K562 (cell line): ENCODE measurements around the gene IL26. TPM values are rescaled to one million over a fixed set of nuclear protein-coding genes. Genes with fewer than 3 reads are reported as not detected.

Experiments
- ATAC-seq: fragments of 200-7000 bp; cut with Tn5 transposase; 3 replicates; pipeline ENCODE4 v1.9.1; 2020; ENCODE audit warnings: moderate library complexity
- BruUV-seq: library from RNA; stranded (reverse); fragments of 400-500 nt; replicated peaks from 2 replicates; lab custom pipeline; 2021; lab: Mats Ljungman, UMichigan
- CTCF ChIA-PET: fragments of 300-600 bp; formaldehyde crosslinking; extraction: SDS; loops from one replicate; lab custom pipeline; 2021; ENCODE audit warnings: low intra/inter-chr PET ratio; lab: Yijun Ruan, JAX
- POLR2A ChIA-PET: fragments of 300-600, 350-650 bp; sonication (Branson Sonifier 250); formaldehyde crosslinking; extraction: SDS; loops from one replicate; lab custom pipeline; 2021; ENCODE audit warnings: antibody characterized with exemption, inconsistent platforms; lab: Yijun Ruan, JAX
- DNase-seq, 4 experiments: peaks; one replicate each; pipeline versions ENCODE4 v3.0.0 to v3.0.0-alpha.2; 2011 to 2018; ENCODE audit warnings: low spot score in 3 of 4, mixed read lengths in 3 of 4; ENCODE audit errors: extremely low read depth in 1 of 4
- FAIRE-seq: peaks from 2 replicates; lab custom pipeline; 2011; peaks lifted over from hg19 to GRCh38; lab: Jason Lieb, UNC
- H2AFZ ChIP-seq: 2 replicates; pipeline ENCODE4 v1.6.0; 2011; ENCODE audit warnings: low read depth, low read length, control low read depth, inconsistent platforms
- H3K27ac ChIP-seq: fragments of 200-600 bp; 3 replicates; pipeline ENCODE4 v1.8.0; 2011; ENCODE audit warnings: low read depth, mild to moderate bottlenecking, control low read depth, inconsistent platforms, low read length, moderate library complexity, mixed read lengths; ENCODE audit errors: extremely low read depth
- H3K27me3 ChIP-seq, 2 experiments: fragments of 300-600 bp in 1 of 2; 2 replicates in 1 of 2; 3 replicates in 1 of 2; pipeline versions ENCODE4 v1.6.0 to v1.8.0; 2011; ENCODE audit warnings: inconsistent platforms in 2 of 2, low read length in 2 of 2, mild to moderate bottlenecking in 1 of 2, mixed read lengths in 1 of 2, moderate library complexity in 1 of 2; ENCODE audit not compliant: control insufficient read depth in 2 of 2, insufficient read depth in 2 of 2
- H3K36me3 ChIP-seq: fragments of 300-600 bp; 3 replicates; pipeline ENCODE4 v1.8.0; 2011; ENCODE audit warnings: mild to moderate bottlenecking, low read length, inconsistent platforms; ENCODE audit not compliant: control insufficient read depth, insufficient read depth
- H3K4me1 ChIP-seq, 2 experiments: fragments of 200-600 bp in 1 of 2; replicated peaks in 1 of 2; 2 replicates in 1 of 2; 3 replicates in 1 of 2; pipeline versions ENCODE4 v1.5.1 to v1.8.0; 2011; ENCODE audit warnings: inconsistent platforms in 2 of 2, low read length in 2 of 2, mild to moderate bottlenecking in 1 of 2, mixed read lengths in 1 of 2, moderate library complexity in 1 of 2; ENCODE audit not compliant: control insufficient read depth in 2 of 2, insufficient read depth in 2 of 2
- H3K4me2 ChIP-seq: 2 replicates; pipeline ENCODE4 v1.6.1; 2011; ENCODE audit warnings: low read length, control low read depth, inconsistent platforms, mixed read lengths; ENCODE audit not compliant: insufficient read depth
- H3K4me3 ChIP-seq: fragments of 200-600 bp; sonication (generic), shearing (Covaris generic); 2 replicates; pipeline ENCODE4 v1.5.1; 2016; ENCODE audit warnings: control low read depth, inconsistent platforms
- H3K79me2 ChIP-seq: fragments of 200-600 bp; 3 replicates; pipeline ENCODE4 v1.8.0; 2011; ENCODE audit warnings: low read length, inconsistent platforms; ENCODE audit not compliant: control insufficient read depth, insufficient read depth
- H3K9ac ChIP-seq, 2 experiments: 2 replicates each; pipeline versions ENCODE4 v1.6.0 to v1.6.1; 2011; ENCODE audit warnings: low read depth in 2 of 2, low read length in 2 of 2, control low read depth in 1 of 2, inconsistent platforms in 1 of 2, mild to moderate bottlenecking in 1 of 2, mixed read lengths in 1 of 2; ENCODE audit not compliant: insufficient read depth in 1 of 2
- H3K9me1 ChIP-seq: one replicate; pipeline ENCODE4 v1.6.0; 2011; ENCODE audit warnings: inconsistent platforms, mild to moderate bottlenecking, low read length, moderate library complexity; ENCODE audit not compliant: control insufficient read depth, insufficient read depth
- H3K9me3 ChIP-seq: replicated peaks from 2 replicates; pipeline ENCODE4 v1.5.1; 2011; ENCODE audit warnings: low read depth, low read length, inconsistent platforms; ENCODE audit not compliant: control insufficient read depth, insufficient read depth
- H4K20me1 ChIP-seq: replicated peaks from 2 replicates; pipeline ENCODE4 v1.6.1; 2011; ENCODE audit warnings: low read length, inconsistent platforms, mixed read lengths; ENCODE audit not compliant: control insufficient read depth, insufficient read depth
- ATF3 ChIP-seq, 2 experiments: fragments of 450-650 bp in 1 of 2; sonication (generic) in 1 of 2; formaldehyde crosslinking in 1 of 2; IDR thresholded peaks in 1 of 2; conservative IDR thresholded peaks in 1 of 2; 2 replicates each; pipeline versions ENCODE4 v1.6.1 to v1.8.1; 2016 to 2023; ENCODE audit warnings: mild to moderate bottlenecking in 2 of 2, moderate library complexity in 2 of 2, inconsistent platforms in 1 of 2, missing genetic modification reagents in 1 of 2
- FOSL1 ChIP-seq: fragments of 200-800 bp; sonication (Bioruptor generic); conservative IDR thresholded peaks from 2 replicates; pipeline ENCODE4 v1.6.1; 2016; ENCODE audit warnings: missing genetic modification characterization, missing compliant biosample characterization
- GABPB2 ChIP-seq: fragments of 250-450 bp; sonication (Bioruptor Pico); conservative IDR thresholded peaks from 2 replicates; pipeline ENCODE4 v1.5.1; 2021; ENCODE audit warnings: mild to moderate bottlenecking
- JUND ChIP-seq, 2 experiments: IDR thresholded peaks; 2 replicates in 1 of 2; 3 replicates in 1 of 2; pipeline ENCODE4 v1.6.1; 2011; ENCODE audit warnings: borderline replicate concordance in 2 of 2, low read depth in 2 of 2, low read length in 2 of 2, improper control_type of control experiment in 1 of 2, missing biosample characterization in 1 of 2, missing genetic modification characterization in 1 of 2, missing genetic modification reagents in 1 of 2
- TSHZ1 ChIP-seq: fragments of 250-450 bp; sonication (Bioruptor Pico); IDR thresholded peaks from 2 replicates; pipeline ENCODE4 v1.4.0; 2020; ENCODE audit warnings: mild to moderate bottlenecking, moderate library complexity
- WGBS: fragments of 100-300 bp; shearing (Covaris generic); methylation state at CpG from one replicate; pipeline ENCODE4 v1.1.6; 2016; ENCODE audit warnings: low coverage, mixed read lengths; ENCODE audit not compliant: insufficient coverage; ENCODE audit errors: missing lambda C conversion rate; 5-methylcytosine and 5-hydroxymethylcytosine counted together
- in situ Hi-C: fragments of 300-500 bp; cut with MboI; formaldehyde crosslinking; loops from 4 replicates; pipeline ENCODE4 v1.15.0; 2018; ENCODE audit warnings: inconsistent platforms, mixed read lengths
- intact Hi-C: fragments of 100-400 bp; cut with micrococcal nuclease; formaldehyde crosslinking; loops from 2 replicates; pipeline ENCODE4 v1.14.2; 2022
- polyA plus RNA-seq, 8 experiments: library from polyadenylated mRNA; depleted of rRNA in 4 of 8; stranded (reverse) in 5 of 8; unstranded in 3 of 8; fragments of >200 nt; fragmentation: Nextera tagmentation in 2 of 8; fragmentation: Illumina TruSeq in 1 of 8; extraction: Ambion mirVana in 2 of 8; extraction: Trizol in 1 of 8; gene quantifications; 2 replicates each; pipeline versions ENCODE4 v1.2.1 to v1.2.3, GENCODE V29; 2011 to 2014; ENCODE audit warnings: inconsistent platforms in 1 of 8, missing spikeins in 1 of 8
- total RNA-seq, 7 experiments: library from RNA; depleted of rRNA in 6 of 7; stranded (reverse); fragments of >200 nt in 6 of 7; fragmentation: Illumina TruSeq in 2 of 7; extraction: Trizol in 2 of 7; gene quantifications; 2 replicates each; pipeline versions ENCODE4 v1.2.1 to v1.2.3, GENCODE V29; 2011 to 2021; ENCODE audit warnings: low replicate concordance in 1 of 7

Gene IL26
- total and polyA plus RNA-seq, 9 of the 15 experiments (the other 6 are each of a cell fraction or from before 2014, with no cell fraction given) = not detected

- POLR2A ChIA-PET = interaction anchor here (1.3 kb wide), 1 partner anchor 8 kb away, joined by 6 read pairs; no protein-coding TSS in a partner anchor
- ATAC-seq = no peak
- 0% methylated on average over 4 of the region's 4 CpGs for WGBS
Measured at GRCh38 chr12:68189821-68190242, 35.8 kb downstream of the IL26 start.

More at GRCh38 chr12:68189821-68190242, 35.8 kb downstream of the IL26 start:
- H3K9me1 ChIP-seq = no peaks in the 10 kb centered on the region
- BruUV-seq = no TSS peak
- no peaks in the 10 kb centered on the region for H3K79me2 ChIP-seq
- no peaks in the 10 kb centered on the region for H3K9me3 ChIP-seq
- no peaks in the 10 kb centered on the region for H3K4me1 ChIP-seq
- no peak overlapping the region for H3K27ac ChIP-seq
- CTCF ChIA-PET = no interaction called here
- peaks cover 0 to 3% of the 10 kb centered on the region in 2 experiments; a peak in 3 of 5 replicates for H3K27me3 ChIP-seq
- H3K36me3 ChIP-seq = no peaks in the 10 kb centered on the region
- no peak for FAIRE-seq
- no peak overlapping the region for H3K4me3 ChIP-seq
- TF ChIP-seq GABPB2 (CRISPR knock-in tag) (no peak), FOSL1 (tag) (peak; percentile 54), JUND (IDR thresholded peaks at IDR 0.05; ENCODE audit: borderline replicate concordance, low read depth, low read length) (no peak), JUND (tag; IDR thresholded peaks at IDR 0.05; ENCODE audit: borderline replicate concordance, low read depth, low read length) (0 out of 3 replicates have a peak, but pooled peaks have one; percentile 64), TSHZ1 (CRISPR knock-in tag) (no peak), ATF3 (IDR thresholded peaks at IDR 0.05) (peak; percentile 31; the same call in 1 of the 2 replicates), ATF3 (CRISPR knock-in tag; conservative IDR thresholded peaks at IDR 0.05) (no peak)
- H3K9ac ChIP-seq = no peak overlapping the region
- no peaks in the 10 kb centered on the region for H4K20me1 ChIP-seq
- H2AFZ ChIP-seq = no peak overlapping the region
- in situ Hi-C loops (no loop called here), intact Hi-C loops (no loop called here)
- no peak for DNase-seq
- H3K4me2 ChIP-seq = no peak overlapping the region
